Measurements from ENCODE around the gene GTF3A.

Gene GTF3A

DNA sequence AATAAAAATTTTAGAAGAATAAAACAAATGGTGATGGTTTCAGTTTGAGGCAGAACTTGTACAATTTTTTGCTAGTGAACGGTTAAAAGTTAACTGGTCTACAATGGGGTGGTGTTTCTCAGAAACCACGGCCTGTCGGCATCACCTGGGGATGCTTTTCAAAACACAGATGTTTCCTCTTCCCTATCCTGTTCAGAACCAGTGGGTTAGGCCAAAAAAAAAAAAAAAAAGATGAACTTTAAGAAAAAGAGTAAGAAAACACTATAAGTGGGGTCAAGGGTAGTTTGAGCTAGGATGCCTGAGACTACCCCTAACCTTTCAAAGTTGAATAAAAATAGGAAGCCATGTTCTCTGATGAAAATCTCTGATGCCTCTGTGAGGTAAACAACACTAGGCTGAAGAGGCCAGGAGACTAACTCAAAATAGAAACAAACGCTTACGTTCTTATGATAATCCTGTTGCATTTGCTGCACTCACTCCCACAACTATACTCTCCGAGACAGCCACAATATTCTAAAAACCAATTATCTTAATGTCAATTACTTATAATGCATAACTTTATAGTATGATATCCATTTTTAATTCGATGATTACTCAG lies 22.7 kb downstream of the GTF3A start:
- peaks cover 0 to 8% of the 10 kb centered on the region in 2 experiments; a peak in 1 of 3 replicates for H3K36me3 ChIP-seq (ENCODE audit: control insufficient read depth in 2 of 2, insufficient read depth in 1 of 2, low read length in 2 of 2)
- no peak for TF ChIP-seq ZNF768 (tag by site-specific recombination; IDR thresholded peaks at IDR 0.05)
- TF ChIP-seq ZNF112 (tag by site-specific recombination; IDR thresholded peaks at IDR 0.05): no peak
- TF ChIP-seq, protein P1, sequence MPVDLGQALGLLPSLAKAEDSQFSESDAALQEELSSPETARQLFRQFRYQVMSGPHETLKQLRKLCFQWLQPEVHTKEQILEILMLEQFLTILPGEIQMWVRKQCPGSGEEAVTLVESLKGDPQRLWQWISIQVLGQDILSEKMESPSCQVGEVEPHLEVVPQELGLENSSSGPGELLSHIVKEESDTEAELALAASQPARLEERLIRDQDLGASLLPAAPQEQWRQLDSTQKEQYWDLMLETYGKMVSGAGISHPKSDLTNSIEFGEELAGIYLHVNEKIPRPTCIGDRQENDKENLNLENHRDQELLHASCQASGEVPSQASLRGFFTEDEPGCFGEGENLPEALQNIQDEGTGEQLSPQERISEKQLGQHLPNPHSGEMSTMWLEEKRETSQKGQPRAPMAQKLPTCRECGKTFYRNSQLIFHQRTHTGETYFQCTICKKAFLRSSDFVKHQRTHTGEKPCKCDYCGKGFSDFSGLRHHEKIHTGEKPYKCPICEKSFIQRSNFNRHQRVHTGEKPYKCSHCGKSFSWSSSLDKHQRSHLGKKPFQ (tag by site-specific recombination; IDR thresholded peaks at IDR 0.05): no peak
- TF ChIP-seq ZNF555 (tag by site-specific recombination; conservative IDR thresholded peaks at IDR 0.05): no peak
- no peak for TF ChIP-seq ZNF701 (tag by site-specific recombination; IDR thresholded peaks at IDR 0.05)
- TF ChIP-seq ZNF354C (tag by site-specific recombination; IDR thresholded peaks at IDR 0.05; ENCODE audit: borderline replicate concordance, low read depth): no peak
- TF ChIP-seq, protein P2, sequence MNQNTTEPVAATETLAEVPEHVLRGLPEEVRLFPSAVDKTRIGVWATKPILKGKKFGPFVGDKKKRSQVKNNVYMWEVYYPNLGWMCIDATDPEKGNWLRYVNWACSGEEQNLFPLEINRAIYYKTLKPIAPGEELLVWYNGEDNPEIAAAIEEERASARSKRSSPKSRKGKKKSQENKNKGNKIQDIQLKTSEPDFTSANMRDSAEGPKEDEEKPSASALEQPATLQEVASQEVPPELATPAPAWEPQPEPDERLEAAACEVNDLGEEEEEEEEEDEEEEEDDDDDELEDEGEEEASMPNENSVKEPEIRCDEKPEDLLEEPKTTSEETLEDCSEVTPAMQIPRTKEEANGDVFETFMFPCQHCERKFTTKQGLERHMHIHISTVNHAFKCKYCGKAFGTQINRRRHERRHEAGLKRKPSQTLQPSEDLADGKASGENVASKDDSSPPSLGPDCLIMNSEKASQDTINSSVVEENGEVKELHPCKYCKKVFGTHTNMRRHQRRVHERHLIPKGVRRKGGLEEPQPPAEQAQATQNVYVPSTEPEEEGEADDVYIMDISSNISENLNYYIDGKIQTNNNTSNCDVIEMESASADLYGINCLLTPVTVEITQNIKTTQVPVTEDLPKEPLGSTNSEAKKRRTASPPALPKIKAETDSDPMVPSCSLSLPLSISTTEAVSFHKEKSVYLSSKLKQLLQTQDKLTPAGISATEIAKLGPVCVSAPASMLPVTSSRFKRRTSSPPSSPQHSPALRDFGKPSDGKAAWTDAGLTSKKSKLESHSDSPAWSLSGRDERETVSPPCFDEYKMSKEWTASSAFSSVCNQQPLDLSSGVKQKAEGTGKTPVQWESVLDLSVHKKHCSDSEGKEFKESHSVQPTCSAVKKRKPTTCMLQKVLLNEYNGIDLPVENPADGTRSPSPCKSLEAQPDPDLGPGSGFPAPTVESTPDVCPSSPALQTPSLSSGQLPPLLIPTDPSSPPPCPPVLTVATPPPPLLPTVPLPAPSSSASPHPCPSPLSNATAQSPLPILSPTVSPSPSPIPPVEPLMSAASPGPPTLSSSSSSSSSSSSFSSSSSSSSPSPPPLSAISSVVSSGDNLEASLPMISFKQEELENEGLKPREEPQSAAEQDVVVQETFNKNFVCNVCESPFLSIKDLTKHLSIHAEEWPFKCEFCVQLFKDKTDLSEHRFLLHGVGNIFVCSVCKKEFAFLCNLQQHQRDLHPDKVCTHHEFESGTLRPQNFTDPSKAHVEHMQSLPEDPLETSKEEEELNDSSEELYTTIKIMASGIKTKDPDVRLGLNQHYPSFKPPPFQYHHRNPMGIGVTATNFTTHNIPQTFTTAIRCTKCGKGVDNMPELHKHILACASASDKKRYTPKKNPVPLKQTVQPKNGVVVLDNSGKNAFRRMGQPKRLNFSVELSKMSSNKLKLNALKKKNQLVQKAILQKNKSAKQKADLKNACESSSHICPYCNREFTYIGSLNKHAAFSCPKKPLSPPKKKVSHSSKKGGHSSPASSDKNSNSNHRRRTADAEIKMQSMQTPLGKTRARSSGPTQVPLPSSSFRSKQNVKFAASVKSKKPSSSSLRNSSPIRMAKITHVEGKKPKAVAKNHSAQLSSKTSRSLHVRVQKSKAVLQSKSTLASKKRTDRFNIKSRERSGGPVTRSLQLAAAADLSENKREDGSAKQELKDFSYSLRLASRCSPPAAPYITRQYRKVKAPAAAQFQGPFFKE (tag by site-specific recombination; IDR thresholded peaks at IDR 0.05; ENCODE audit: borderline replicate concordance): no peak
- no peak for TF ChIP-seq ZNF2 (tag by site-specific recombination; IDR thresholded peaks at IDR 0.05)
- no peak for TF ChIP-seq SETDB1 (IDR thresholded peaks at IDR 0.05; ENCODE audit: insufficient read length, low read length)
- TF ChIP-seq ZNF211 (tag by site-specific recombination; IDR thresholded peaks at IDR 0.05; ENCODE audit: low read depth): no peak
- TF ChIP-seq ZNF571 (tag by site-specific recombination; IDR thresholded peaks at IDR 0.05): no peak
- no peak for TF ChIP-seq KLF9 (tag by site-specific recombination; IDR thresholded peaks at IDR 0.05; ENCODE audit: low read depth)
- no peak for TF ChIP-seq ZBTB17 (tag by site-specific recombination; IDR thresholded peaks at IDR 0.05)
- no peak for TF ChIP-seq ZSCAN23 (tag by site-specific recombination; IDR thresholded peaks at IDR 0.05)
- TF ChIP-seq, protein P3, sequence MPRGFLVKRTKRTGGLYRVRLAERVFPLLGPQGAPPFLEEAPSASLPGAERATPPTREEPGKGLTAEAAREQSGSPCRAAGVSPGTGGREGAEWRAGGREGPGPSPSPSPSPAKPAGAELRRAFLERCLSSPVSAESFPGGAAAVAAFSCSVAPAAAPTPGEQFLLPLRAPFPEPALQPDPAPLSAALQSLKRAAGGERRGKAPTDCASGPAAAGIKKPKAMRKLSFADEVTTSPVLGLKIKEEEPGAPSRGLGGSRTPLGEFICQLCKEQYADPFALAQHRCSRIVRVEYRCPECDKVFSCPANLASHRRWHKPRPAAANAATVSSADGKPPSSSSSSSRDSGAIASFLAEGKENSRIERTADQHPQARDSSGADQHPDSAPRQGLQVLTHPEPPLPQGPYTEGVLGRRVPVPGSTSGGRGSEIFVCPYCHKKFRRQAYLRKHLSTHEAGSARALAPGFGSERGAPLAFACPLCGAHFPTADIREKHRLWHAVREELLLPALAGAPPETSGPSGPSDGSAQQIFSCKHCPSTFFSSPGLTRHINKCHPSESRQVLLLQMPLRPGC (tag by site-specific recombination; IDR thresholded peaks at IDR 0.05): no peak
- no peak for TF ChIP-seq ZNF692 (tag by site-specific recombination; IDR thresholded peaks at IDR 0.05)
- TF ChIP-seq ZNF19 (tag by site-specific recombination; IDR thresholded peaks at IDR 0.05; ENCODE audit: low read depth): no peak
- no peak overlapping the region for H3K4me3 ChIP-seq (ENCODE audit: low read depth, low read length)
- POLR2A ChIA-PET: interaction anchor here (0.6 kb wide), 1 partner anchor 507 kb away, joined by 5 read pairs; no protein-coding TSS in a partner anchor
- no peaks in the 10 kb centered on the region for H3K9me3 ChIP-seq (ENCODE audit: control insufficient read depth, insufficient read depth, low read depth, low read length)
- H3K27ac ChIP-seq (ENCODE audit: extremely low read depth, low read depth, low read length): no peak overlapping the region
- CTCF ChIA-PET: interaction anchor here (0.5 kb wide), 1 partner anchor 380 kb away, joined by 3 read pairs; no protein-coding TSS in a partner anchor
- peaks cover 3% of the 10 kb centered on the region; the same call in 1 of the 2 replicates for H3K4me1 ChIP-seq (ENCODE audit: control insufficient read depth, insufficient read depth, low read length)
